HG03196 (cell line): Measurements from ENCODE around the gene STRADA.
"Not testable (repeated sequence)": the region's sequence is repeated elsewhere in the genome, so short reads cannot be mapped to it uniquely, and the experiment has no call there.

Experiments
- ATAC-seq: cut with Tn5 transposase; IDR thresholded peaks from one replicate; pipeline ENCODE4 v1.9.1; 2021; ENCODE audit not compliant: unreplicated experiment

Gene STRADA

DNA sequence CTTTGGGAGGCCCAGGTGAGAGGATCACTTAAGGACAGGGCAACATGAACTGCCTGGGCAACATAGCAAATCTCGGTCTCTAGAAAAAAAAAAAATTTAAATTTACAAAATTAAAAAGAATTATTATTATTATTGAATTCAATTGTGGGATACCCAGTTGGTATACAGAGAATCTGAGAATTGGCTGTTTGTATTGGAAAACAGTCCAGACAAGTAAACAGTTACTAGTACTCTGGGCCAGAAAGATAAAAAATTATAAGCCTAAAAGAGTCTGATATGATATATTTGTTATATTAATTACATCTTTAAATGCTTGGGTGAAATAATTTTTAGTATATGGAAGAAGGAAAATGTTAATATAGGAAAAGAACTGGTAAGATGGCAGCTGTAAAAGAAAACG is 16.8 kb upstream of the STRADA start:
- ATAC-seq = no peak

- ATAC-seq = no peak
These were observed 12.4 kb upstream of the STRADA start for GRCh38 chr17:63754046-63754445.

DNA sequence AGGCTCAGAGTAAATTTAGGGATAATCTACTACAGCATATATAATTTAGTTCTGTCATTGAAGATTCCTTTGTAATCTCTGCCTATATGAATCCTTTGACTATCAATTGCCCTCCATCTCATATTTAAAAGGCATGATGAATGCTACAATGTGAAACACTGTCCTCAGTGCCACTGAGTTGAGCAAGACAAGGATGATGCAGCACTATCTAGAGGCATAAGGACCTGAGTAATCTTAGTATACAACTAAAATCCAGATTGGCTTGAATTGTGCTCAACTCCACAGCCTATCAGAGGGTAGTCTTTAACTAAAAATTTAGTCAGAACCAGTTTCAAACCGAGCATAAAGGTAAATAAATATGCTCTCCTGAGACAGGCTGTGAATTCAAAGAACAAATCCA is 11.6 kb upstream of the STRADA start:
- no peak for ATAC-seq

GRCh38 chr17:63752707-63753106 is 11.1 kb upstream of the STRADA start:
- ATAC-seq = no peak

- no peak for ATAC-seq
These were observed 10.2 kb upstream of the STRADA start for GRCh38 chr17:63751806-63752205.

DNA sequence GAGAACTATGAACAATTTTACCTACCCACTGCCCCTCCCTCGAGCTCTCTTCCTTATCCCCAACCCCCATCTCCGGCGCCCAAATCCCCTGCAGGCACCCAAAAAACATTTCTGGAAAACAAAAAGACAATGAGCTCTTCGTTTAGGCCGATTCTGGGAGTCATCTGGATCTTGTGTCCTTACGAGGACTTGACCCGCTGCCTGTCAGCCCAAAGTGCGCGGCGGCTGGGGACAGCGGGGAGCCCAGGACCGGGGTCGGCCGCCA is 524 bp downstream of the STRADA start:
- peak; percentile 23 for ATAC-seq

DNA sequence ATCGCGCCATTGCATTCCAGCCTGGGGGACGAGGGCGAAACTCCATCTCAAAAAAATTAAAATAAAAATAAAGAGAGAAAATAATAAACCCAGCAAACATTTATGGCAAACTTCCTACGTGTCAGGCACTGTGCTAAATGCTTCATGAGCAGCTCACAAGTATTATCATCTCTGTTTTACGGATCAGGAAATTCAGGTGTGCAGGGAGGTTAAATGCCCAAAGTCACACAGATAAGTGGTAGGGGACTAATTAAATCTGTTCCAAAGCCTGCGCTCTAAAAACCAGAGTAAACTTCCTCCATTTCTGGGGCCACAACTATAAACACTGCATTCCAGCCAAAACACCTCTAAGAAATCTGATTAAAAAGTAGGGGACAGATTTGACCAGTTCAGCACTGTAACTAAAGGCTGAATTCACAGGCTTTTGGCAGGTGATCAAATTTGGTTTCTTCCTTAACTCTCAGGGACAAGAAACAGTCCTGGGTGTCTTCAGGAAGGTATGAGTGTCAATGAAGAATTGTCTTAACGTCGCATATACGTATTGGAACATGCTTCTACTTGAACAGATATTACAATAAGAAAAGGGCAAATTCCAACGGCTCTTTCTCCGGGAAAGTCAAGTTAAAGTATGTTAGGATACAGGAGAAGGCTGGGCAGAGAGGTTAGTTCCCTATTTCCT is 996 bp downstream of the STRADA start:
- ATAC-seq = no peak

DNA sequence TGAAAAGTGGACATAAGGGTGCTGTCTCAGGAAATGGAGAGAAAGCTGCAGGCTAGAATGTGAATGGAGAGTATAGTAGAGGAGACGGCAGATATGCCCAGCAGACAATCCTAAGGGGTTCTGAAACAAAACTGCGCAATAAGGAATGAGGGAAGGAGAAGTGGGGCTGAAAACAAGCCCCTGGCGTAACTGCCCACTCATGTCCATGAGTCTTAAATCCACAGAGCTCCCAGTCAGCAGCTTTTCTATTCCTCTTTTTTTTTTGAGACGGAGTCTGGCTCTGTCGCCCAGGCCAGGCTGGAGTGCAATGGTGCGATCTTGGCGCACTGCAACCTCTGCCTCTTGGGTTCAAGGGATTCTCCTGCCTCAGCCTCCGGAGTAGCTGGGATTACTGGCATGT is 5.9 kb downstream of the STRADA start:
- ATAC-seq = no peak

GRCh38 chr17:63722403-63722802 is 19.2 kb downstream of the STRADA start:
- ATAC-seq = no peak

DNA sequence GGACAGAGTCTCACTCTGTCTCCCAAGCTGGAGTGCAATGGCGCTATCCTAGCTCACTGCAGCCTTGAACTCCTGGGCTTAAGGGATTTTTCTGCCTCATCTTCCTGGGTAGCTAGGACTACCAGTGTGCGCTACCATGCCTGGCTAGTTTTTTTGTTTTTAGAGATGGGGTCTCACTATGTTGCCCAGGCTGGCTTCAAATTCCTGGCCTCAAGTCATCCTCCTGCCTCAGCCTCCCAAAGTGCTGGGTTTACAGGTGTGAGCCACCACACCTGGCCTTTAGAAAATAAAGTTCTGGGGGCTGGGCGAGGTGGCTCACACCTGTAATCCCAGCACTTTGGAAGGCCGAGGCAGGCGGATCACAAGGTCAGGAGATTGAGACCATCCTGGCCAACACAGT is 21.4 kb downstream of the STRADA start:
- not testable (repeated sequence) for ATAC-seq

DNA sequence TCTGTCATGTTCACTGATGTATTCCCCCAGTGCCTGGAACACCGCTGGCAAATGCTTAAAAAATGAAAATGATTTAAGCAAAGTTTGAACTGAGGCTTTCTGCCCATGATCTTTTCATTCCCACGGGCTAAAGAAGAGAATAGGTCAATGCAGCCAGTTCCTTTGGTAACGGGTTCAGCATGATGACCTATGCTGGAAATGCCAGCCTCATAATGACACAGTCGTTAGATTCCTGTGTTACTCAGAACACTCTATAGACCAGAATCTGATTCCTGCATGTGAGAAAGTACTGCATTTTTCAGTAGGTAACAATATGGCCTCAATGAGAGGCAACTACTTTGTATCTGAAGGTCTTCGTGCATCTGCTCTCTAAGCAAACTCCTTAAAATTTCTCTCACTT is 22.6 kb downstream of the STRADA start:
- no peak for ATAC-seq

DNA sequence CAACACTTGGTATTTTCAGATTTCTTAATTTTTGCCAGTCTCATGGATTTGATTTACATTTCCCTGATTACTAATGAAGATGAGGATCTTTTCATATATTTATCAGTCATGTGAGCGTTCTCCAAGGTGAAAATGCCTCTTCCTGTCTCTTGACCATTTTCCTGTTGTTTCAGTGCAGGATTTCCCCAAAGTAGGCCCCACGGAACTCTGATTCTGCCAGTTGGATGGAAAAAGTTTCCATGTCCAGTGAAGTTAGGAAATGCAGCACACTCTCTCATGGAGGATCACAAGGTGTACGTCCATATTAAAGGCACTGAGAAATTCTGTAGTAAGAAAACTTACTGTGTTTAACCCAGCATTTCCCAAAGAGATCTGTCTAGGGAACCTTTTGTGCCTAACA is 25.2 kb downstream of the STRADA start:
- ATAC-seq = no peak

DNA sequence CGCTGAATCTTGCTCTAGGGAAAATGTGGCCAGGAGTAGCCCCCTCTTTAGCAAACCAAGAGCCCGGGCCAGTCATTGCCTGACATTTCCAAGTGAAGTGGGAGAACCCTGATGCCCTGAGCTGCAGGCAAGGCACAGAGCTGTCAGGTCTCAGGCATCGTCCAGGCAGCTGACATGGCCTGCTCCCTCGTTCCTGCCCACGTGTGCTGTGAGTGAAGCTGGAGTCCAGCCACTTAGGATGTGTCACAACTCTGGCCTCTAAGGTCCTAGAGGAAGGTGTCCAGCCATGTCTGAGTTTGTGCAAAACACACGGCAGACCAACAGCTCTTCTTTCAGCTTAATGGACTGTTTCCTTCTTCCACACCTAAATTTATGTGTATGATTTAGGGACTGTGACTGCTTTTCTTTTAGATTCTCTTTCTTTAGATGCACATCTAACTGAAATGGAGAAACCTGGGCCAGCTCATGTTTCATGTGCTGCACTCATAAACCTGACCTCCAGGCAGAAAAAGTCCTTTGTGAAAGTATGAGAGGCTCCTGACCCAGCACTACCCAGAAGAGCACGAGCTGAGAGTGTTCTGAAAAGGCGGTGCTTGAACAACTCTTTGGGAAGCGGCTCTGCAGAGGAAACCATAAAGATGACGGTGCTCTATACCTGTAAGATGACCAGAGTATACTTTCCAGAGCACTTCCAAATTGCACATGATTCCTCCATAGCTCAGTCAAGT is 26.9 kb downstream of the STRADA start:
- no peak for ATAC-seq

DNA sequence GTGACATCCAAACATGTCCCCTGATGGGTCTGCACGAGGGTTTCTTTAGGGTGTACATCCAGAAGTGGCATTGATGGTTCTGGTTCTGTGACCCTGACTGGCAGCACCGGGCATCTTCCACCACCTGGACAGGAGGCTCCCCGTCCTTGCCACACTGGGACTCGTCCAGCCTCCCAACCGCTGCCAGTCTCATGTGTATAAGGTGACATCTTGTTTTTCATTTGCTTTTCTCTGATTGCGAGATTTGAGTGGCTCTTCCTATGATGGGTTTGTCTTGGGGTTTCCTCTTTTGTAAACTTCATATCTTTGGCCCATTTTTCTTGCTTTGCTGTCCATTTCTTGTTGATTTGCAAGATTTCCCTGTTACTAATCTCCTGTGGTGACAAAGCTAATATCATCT is 32.5 kb downstream of the STRADA start:
- no peak for ATAC-seq

GRCh38 chr17:63707151-63707550 is 34.4 kb downstream of the STRADA start:
- ATAC-seq = no peak

GRCh38 chr17:63706336-63707082 is 35.1 kb downstream of the STRADA start:
- ATAC-seq = no peak

- ATAC-seq = no peak
These were observed 35.9 kb downstream of the STRADA start for GRCh38 chr17:63705657-63706056.

- no peak for ATAC-seq
These were observed 36.8 kb downstream of the STRADA start for GRCh38 chr17:63704836-63705235.

GRCh38 chr17:63704259-63704576 is 37.4 kb downstream of the STRADA start:
- no peak for ATAC-seq

GRCh38 chr17:63703556-63704258 is 37.9 kb downstream of the STRADA start:
- no peak for ATAC-seq

DNA sequence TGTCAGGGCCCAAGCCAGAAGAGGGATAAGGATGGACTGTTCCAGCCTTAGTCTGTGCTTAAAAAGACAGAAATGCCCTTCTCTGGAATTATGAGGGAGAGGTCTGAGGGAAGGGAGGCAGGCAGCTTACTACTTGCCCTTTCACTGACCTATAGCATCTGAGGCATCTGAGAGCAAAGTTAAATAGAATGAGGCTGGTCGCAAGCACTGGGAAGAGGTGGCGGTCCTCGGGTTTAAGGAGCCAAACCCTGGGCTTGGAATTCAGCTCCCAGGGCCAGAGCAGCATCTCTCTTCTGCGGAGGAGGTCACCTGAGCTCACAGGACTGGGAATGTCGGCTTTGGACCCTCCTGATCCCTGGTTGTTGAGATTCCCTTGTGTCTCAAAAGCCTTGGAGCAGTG is 38.6 kb downstream of the STRADA start:
- no peak for ATAC-seq

- ATAC-seq = no peak
These were observed 38.9 kb downstream of the STRADA start for GRCh38 chr17:63702721-63703015.
